ENCODE measurements around the gene CLIP2. TPM values are rescaled to one million over a fixed set of nuclear protein-coding genes. Genes with fewer than 3 reads are reported as not detected.

CLIP2 gene
- total and polyA plus RNA-seq, 2 of the 4 experiments (the other 2 are of a cell fraction), result 18.1 to 20.7 TPM

- no peak overlapping the region for H2AFZ ChIP-seq (replicated peaks; ENCODE audit: low read length, poor library complexity)
- H3K4me2 ChIP-seq (ENCODE audit: low read depth, low read length), result no peak overlapping the region; the same call in 1 of the 2 replicates
- peak overlapping the region; percentile 42 for H2AK9ac ChIP-seq (replicated peaks; ENCODE audit: low read depth, low read length, poor library complexity)
- ATAC-seq (ENCODE audit: low read depth) (no peak), DNase-seq (no peak)
- H3K56ac ChIP-seq (ENCODE audit: extremely low read depth, insufficient read depth, low read length), result no peak overlapping the region
- dilution Hi-C loops (cut with HindIII; ENCODE audit: low sequenced_read_pairs, unreplicated experiment), result no loop called here
- BruUV-seq (replicated peaks), result no TSS peak
- H3K4ac ChIP-seq (ENCODE audit: low read depth, low read length), result no peak overlapping the region
- H3K9me1 ChIP-seq (ENCODE audit: insufficient read depth, low read length), result peaks cover 12% of the 10 kb centered on the region
- CTCF ChIA-PET, result no interaction called here
- intact Hi-C loops (cut with micrococcal nuclease), result no loop called here
- TF ChIP-seq SMC3 (IDR thresholded peaks at IDR 0.05; ENCODE audit: low read depth, low read length), result no peak
- TF ChIP-seq ELK1 (IDR thresholded peaks at IDR 0.05; ENCODE audit: borderline replicate concordance, low read depth, low read length), result no peak
- no peak for TF ChIP-seq FOS (IDR thresholded peaks at IDR 0.05; ENCODE audit: low read depth, low read length)
- TF ChIP-seq MAFK (IDR thresholded peaks at IDR 0.05; ENCODE audit: low read depth, low read length), result no peak
- no peak for TF ChIP-seq RCOR1 (IDR thresholded peaks at IDR 0.05; ENCODE audit: insufficient replicate concordance, low read length)
- TF ChIP-seq MXI1 (IDR thresholded peaks at IDR 0.05; ENCODE audit: borderline replicate concordance, low read depth, low read length), result no peak
- H2AK5ac ChIP-seq (ENCODE audit: low read depth, low read length), result no peak overlapping the region; the same call in 1 of the 2 replicates
- H3K23ac ChIP-seq (ENCODE audit: low read depth, low read length), result no peak overlapping the region
- no peak overlapping the region for H3K18ac ChIP-seq (ENCODE audit: low read depth, low read length)
- H3K4me1 ChIP-seq (ENCODE audit: control insufficient read depth, insufficient read depth, low read length), result peaks cover 10% of the 10 kb centered on the region
- no peak overlapping the region for H4K91ac ChIP-seq (ENCODE audit: insufficient read depth, low read depth, low read length)
- no peak overlapping the region for H2BK20ac ChIP-seq (ENCODE audit: low read depth, low read length)
- H2BK15ac ChIP-seq (ENCODE audit: low read depth, low read length), result no peak overlapping the region
- H3K27me3 ChIP-seq (ENCODE audit: control insufficient read depth, insufficient read depth, low read length), result no peaks in the 10 kb centered on the region
- H4K5ac ChIP-seq (ENCODE audit: low read depth, low read length), result no peak overlapping the region
- 86% methylated on average over 2 of the region's 5 CpGs; no CpG with 5 or more reads in 1 of the 2 experiments for WGBS, 2 experiments (ENCODE audit: extremely low coverage in 2 of 2, insufficient read length in 1 of 2)
- H3K27ac ChIP-seq (ENCODE audit: insufficient read depth, low read length), result no peak overlapping the region
- in situ Hi-C loops (cut with MboI; ENCODE audit: low sequenced_read_pairs), result no loop called here
- H3K4me3 ChIP-seq (ENCODE audit: insufficient read depth, low read depth, low read length), result no peak overlapping the region
- peaks cover 3% of the 10 kb centered on the region; the same call in 1 of the 2 replicates for H4K20me1 ChIP-seq (ENCODE audit: insufficient read depth, low read length)
- no peak overlapping the region for H3K14ac ChIP-seq (replicated peaks; ENCODE audit: low read depth, low read length)
- H2BK120ac ChIP-seq (ENCODE audit: low read depth, low read length), result no peak overlapping the region
- no peak overlapping the region for H2BK5ac ChIP-seq (ENCODE audit: low read depth, low read length, poor library complexity, severe bottlenecking)
- peaks cover 20% of the 10 kb centered on the region for H3K36me3 ChIP-seq (ENCODE audit: control insufficient read depth, insufficient read depth, low read length)
- no peak overlapping the region for H3K9ac ChIP-seq (ENCODE audit: low read depth, low read length)
- POLR2A ChIA-PET (ENCODE audit: unreplicated experiment), result interaction anchor here (0.6 kb wide), 1 partner anchor 20 kb away, joined by 11 read pairs; no protein-coding TSS in a partner anchor
- peaks cover 32 to 36% of the 10 kb centered on the region in 2 experiments for H3K79me1 ChIP-seq (ENCODE audit: low read depth in 1 of 2, low read length in 2 of 2)
- no peaks in the 10 kb centered on the region for H3K9me3 ChIP-seq (ENCODE audit: control insufficient read depth, insufficient read depth, low read length)
- H4K8ac ChIP-seq (ENCODE audit: low read depth in 2 of 2, low read length in 2 of 2), result no peak overlapping the region
Observed at GRCh38 chr7:74252893-74253292, 36.3 kb upstream of the CLIP2 start.
